Endometrium (tissue), 2 donors: ENCODE results near the gene IFNA1.
"Not testable (repeated sequence)": the region's sequence is repeated elsewhere in the genome, so short reads cannot be mapped to it uniquely, and the experiment has no call there.

ENCODE experiments used
- FAIRE-seq: peaks from 2 replicates; lab custom pipeline; 2012; peaks lifted over from hg19 to GRCh38; lab: Jason Lieb, UNC
- donor health status: control.
- donor health status: control.

IFNA1 gene

DNA sequence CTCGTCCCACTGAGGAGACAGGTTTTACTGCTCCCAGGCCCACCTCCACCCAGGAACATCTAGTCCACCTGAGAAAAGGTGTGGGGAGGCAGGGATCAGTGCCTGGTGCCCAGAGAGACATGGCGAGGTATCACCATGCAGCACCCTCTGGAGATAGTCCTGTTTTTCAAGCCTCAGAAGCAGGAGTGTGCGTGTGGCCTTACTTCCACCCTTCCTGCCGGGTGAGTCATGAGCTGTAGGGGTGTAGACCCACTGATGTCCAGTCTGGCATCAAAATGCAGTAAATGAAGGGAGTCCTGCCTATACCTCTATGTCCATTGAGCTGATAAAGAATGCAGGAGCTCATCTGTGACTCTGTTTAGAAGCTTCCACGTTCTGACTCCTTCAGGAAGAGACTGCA is 9.1 kb downstream of the IFNA1 start:
- FAIRE-seq = not testable (repeated sequence)

DNA sequence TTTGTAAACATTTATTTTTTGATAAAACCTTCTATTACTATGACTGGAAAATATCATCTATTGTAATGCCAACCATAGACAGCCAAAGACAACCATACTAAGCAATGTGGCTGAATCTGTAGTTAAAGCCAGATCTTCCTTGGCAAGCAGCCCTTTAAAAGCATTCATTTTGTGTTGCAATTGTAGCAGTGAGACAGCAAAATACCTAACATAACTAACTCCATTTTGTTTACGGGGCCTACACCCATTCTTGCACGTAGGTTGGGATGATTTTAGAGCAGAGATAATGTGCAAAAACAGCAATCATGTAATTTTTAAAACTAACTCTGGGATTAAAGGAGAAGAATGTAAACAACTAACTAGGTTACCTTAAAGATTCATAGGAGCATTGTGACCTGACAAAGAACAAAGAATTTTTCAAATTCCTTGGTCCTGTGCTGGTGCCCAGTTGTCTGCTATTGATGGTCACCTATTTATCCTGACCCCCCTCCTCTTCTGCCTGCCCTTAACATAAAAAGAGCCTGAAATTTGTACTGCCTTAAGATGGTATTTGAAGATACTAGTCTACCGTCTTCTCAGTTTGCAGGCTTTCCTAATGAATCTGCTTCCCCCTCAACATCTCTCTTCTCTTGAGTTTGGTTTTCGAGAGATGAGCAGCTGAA is 10.6 kb downstream of the IFNA1 start:
- no peak for FAIRE-seq

DNA sequence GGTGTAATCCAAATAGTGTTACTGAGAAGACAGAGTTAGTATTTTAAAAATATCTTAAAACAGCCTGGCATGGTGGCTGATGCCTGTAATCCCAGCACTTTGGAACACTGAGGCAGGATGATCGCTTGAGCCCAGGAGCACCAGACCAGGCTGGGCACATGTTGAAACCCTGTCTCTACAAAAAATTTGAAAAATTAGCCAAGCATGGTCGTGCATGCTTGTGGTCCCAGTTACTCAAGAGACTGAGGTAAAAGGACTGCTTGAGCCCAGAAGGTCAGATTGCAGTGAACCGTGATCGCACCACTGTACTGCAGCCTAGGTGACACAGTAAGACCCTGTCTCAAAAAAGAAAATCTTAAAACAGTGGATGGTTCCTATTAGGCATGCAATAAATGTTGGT is 12.4 kb downstream of the IFNA1 start:
- no peak for FAIRE-seq

DNA sequence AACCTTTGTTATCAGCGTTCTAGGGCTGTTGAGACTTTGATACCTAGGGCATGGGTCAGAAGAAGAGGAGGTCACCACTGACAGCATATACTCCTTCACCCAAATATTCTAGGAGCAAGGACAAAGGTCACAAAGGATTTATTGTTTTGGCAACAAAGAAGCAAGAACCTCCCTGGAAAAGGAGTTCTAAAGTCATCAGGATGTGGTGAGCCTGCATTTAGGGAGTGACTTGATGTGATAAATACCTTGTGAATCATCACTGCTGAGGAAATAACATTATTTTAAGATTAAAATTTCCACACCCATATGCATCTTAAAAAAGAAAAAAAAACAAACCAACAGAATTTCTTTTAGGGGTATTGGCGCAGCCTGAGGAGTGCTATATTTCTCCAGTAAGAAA is 13.9 kb downstream of the IFNA1 start:
- no peak for FAIRE-seq

DNA sequence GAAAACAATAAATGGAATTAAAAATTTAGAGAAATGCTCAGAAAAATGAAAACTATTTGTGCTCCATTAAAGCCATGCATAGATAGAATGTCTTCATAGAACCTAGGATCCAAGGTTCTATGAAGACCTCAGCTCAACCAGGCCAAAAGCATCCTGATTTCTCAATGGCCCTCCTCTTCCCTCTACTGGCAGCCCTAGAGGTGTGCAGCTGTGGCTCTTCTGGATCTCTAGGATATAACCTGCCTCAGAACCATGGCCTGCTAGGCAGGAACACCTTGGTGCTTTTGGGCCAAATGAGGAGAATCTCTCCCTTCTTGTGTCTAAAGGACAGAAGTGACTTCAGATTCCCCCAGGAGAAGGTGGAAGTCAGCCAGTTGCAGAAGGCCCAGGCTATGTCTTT is 15.1 kb downstream of the IFNA1 start:
- FAIRE-seq = no peak

DNA sequence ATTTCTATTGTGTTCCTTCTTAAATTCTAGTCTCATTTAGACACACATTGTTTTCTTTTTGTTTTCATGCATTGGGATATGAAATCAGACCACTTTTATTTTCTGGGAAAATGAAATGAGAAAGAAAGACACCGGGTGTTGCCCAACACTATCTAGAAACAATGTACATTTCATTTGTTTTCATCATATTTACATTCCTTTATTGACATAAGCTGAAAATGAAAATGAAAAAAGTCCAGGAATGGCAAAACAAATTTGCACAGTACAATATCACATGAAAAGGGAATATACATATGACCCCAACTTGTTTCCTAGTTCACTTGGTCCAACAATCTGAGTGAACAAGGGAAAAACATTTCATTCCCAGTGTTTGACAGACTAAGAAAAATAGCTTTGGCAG is 21.1 kb downstream of the IFNA1 start:
- no peak for FAIRE-seq

DNA sequence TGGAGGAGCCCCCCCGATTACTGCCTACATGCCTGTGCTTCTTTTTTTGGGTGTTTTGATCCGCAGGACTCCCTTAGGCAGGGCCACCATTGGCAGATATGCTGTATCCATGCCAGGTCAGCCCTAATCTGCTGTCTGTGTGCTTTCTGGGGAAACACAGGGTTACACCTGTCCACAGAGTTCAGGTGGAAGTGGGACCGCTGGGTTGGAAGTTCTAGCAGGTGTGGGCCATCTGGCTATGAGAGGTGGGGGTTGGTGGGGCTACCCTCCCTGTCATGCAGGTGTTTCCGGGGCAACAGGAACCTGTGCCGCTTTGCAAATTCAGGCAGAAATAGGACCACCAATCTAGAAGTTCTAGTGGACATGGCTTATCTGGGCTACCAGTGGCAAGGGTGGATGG is 24.9 kb downstream of the IFNA1 start:
- FAIRE-seq = no peak

DNA sequence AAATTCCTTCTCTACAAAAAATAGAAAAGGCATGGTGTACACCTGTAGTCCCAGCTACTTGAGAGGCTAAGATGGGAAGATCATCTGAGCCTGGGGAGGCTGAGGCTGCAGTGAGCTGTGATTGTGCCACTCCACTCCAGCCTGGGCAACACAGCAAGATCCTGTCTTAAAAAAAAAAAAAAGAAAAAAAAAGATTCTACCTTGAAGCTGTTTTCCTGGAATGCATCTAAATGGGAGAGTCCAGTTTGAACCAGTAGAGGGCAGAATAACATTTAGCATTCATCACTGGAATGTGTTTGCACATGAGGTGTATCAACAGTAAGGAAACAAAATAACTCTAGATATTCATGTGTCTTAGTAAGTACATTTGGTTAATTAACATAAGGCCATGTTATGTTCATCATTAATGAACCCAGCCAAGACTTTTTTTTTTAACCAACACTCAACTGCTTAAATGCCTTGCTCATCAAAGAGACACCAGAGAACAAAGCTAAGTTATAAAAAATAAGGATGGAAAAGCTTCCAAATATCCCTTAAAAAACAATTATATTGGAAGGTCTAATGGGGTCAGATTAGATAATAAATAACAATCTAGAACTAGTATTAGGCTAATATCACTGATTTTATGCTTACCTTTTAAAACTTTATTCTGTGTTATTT is 25.8 kb downstream of the IFNA1 start:
- FAIRE-seq = peak; percentile 57

DNA sequence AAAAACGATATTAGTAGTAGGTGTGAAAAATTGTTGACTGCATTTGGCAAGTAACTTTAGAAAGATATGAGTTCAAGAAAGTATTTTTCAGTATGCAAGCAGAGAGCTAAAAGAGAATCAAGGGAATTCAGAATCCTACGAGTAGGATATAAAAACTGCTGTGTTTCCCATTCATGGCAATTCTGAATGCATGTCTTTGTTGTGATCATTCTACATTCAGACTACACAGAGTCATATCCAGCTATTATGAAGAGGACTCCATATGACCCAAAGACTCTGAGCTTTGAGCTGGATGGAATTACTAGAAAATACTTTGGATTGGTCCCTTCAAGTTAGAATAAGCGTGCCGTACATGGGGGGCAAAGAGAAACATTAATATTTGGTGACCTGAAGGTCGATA is 29.9 kb downstream of the IFNA1 start:
- FAIRE-seq = no peak

DNA sequence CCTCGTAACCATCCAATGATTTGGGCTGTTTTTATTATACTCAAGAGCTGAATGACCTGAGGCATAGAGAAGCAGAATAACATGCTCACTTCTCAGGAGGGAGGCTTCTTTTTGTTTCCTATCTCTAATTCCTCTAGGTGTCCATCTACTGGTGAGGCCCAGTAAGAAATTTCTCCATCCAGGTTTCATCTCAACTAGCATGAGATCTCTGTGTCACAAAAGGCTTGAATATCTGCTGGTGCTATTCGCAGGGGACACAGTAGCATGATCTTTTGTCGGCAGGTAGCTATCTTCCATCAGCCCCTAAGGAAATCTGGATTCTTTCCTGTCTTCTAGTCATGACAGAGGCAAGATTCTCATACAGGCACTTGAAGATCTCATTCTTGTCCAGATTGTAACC is 33.0 kb downstream of the IFNA1 start:
- no peak for FAIRE-seq

DNA sequence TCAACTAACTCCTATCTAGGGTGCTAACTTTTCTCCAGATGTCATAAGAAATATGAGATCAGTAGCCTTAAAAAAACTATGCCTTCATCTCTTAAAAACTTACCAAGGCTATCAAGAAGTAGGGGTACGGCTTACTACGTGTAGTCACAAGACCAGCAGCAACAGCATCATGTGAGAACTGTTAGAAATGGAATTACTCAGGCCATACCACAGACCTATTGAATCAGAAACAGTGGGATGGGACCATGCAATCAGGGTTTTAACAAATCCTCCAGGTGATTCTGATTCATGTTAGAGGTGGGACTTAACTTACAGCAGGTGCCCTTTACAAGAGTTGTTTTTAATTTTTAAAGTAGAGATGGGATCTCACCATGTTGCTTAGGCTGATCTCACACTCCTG is 37.2 kb downstream of the IFNA1 start:
- no peak for FAIRE-seq

DNA sequence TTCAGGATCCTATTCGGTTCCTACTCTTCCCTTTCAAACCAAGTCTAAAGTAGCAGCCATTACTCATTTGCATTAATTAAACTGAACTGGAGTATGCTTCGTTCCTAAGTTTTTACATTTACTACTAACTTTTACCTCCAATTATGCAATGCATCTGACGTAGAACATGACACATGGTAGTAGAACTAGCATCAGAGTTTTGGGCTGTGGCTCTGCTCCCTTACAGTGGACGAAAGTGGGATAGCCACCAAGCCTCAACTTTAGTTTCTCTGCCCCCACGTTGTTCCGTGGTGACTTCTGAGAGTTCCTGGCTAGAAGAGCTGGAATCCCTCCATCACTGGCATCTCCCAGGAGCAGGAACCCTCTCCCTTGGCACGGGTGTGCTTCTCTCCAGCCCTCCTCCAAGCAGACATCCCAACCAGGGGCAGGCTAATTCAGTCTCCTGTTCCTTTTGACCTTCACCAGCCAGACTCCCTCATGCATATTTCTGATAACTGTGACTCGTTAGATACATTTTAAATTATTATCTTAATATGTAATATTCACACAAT is 39.0 kb downstream of the IFNA1 start:
- no peak for FAIRE-seq

DNA sequence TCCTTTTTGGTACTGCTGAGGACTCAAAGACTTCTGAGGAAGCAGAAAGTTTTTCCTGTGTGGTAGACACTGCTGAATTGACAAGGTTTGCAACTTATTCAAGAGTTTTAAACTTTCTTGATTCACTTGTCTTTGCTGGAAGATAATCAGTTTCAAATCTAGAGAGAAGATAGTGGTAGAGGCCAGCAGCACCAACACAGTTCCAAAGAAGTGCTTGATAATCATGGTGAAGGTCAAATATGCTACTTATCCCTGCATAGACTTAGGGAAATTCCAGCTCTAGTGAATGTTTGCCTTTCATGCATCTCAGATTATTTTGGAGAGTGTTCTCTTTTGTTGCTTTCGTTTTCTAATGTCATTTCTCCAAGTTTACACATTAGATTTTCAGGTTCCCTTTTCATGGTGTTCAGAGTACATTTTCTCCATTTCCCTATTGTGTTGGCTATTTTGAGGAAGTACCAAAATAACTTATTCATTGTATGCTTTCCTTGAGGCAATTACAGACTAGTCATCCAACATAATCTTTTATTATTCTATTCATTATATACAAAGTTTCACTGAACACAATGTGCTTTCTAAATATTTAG is 41.3 kb downstream of the IFNA1 start:
- peak; percentile 62 for FAIRE-seq

DNA sequence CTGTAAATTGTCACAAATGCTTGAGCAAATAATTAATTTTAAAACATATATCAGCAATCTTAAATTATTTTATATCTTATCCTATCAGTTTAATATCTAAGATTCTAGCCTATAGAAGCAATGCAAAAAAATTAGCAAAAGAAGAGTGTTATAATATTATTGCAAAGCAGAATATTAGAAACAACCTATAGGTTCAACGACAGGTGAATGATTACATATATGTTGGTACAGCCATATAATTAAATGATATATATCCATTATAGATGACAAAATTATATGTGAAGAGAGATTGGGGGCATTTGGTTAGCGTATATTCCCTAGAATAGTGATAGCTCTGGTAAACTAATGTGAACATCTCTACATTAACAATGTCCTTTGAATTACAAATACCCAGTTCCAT is 42.0 kb downstream of the IFNA1 start, which contains the start of gene IFNE:
TSS of gene IFNE (minus strand) at position 101 of the 400 bp plus-strand sequence. CDS start 619 bp downstream, outside the sequence.
- FAIRE-seq = no peak
